ENCODE measurements around the gene TCF3. TPM values are rescaled to one million over a fixed set of nuclear protein-coding genes. Genes with fewer than 3 reads are reported as not detected.
"Not testable (repeated sequence)": the region's sequence is repeated elsewhere in the genome, so short reads cannot be mapped to it uniquely, and the experiment has no call there.

TCF3 gene
- total and polyA plus RNA-seq, 12 donors, result 8.5 to 96.0 (median 42.0) TPM

DNA sequence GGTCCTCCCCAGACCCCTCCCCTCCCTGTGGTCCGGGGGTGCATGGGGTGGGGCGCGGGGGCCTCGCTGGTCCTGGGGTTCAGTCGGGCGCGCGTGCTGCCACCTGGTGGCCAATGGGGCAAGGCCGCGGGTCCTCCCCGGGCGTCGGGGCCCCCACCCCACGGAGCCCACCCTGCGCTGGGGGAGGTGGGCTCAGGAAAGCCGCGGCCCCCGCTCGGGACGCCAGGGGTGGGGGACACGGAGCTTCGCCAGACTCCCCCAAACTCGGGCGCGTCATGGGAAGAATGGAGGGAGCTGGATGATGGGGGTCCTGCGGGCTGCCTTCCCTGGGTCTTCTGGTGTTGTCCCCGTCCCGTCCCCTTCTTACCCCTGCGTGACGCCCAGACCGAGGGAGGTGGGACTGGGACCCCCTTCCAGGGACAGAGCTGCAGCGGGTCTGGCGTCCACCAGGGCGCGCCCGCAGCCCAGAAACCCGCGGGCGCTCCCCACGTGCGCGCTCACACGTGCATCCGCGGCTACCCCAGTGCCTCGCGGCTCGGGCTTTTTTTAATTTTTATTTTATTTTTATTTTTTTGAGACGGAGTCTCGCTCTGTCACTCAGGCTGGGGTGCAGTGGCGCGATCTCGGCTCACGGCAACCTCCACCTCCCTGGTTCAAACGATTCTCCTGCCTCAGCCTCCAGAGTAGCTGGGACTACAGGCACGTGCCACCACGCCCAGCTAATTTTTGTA, 19.8 kb upstream of the TCF3 start:
- H3K36me3 ChIP-seq (replicated peaks in 1 of 2), result no peaks in the 10 kb centered on the region
- intact Hi-C loops (cut with DNase I), result loop anchor here (5.0 to 10.0 kb wide), 3 partner anchors 95 to 125 kb away; no protein-coding TSS in a partner anchor
- no peak overlapping the region for H3K27ac ChIP-seq
- no peak overlapping the region for H3K4me3 ChIP-seq
- TF ChIP-seq, protein P1, sequence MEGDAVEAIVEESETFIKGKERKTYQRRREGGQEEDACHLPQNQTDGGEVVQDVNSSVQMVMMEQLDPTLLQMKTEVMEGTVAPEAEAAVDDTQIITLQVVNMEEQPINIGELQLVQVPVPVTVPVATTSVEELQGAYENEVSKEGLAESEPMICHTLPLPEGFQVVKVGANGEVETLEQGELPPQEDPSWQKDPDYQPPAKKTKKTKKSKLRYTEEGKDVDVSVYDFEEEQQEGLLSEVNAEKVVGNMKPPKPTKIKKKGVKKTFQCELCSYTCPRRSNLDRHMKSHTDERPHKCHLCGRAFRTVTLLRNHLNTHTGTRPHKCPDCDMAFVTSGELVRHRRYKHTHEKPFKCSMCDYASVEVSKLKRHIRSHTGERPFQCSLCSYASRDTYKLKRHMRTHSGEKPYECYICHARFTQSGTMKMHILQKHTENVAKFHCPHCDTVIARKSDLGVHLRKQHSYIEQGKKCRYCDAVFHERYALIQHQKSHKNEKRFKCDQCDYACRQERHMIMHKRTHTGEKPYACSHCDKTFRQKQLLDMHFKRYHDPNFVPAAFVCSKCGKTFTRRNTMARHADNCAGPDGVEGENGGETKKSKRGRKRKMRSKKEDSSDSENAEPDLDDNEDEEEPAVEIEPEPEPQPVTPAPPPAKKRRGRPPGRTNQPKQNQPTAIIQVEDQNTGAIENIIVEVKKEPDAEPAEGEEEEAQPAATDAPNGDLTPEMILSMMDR (IDR thresholded peaks at IDR 0.05), result peak; percentile 61 to 80 (median 65)
- TF ChIP-seq POLR2A (IDR thresholded peaks at IDR 0.05), result no peak
- WGBS, 4 donors, result 6 to 7% (median 6%) methylated on average over 27 to 57 of the region's 57 CpGs
- peak in 1 of 7 donors; percentile 30 for DNase-seq
- H3K9me3 ChIP-seq (replicated peaks in 1 of 3), result no peaks in the 10 kb centered on the region
- peaks cover 72% of the 10 kb centered on the region for H3K27me3 ChIP-seq
- peaks cover 0 to 13% of the 10 kb centered on the region in 2 donors for H3K4me1 ChIP-seq (replicated peaks in 1 of 2)

DNA sequence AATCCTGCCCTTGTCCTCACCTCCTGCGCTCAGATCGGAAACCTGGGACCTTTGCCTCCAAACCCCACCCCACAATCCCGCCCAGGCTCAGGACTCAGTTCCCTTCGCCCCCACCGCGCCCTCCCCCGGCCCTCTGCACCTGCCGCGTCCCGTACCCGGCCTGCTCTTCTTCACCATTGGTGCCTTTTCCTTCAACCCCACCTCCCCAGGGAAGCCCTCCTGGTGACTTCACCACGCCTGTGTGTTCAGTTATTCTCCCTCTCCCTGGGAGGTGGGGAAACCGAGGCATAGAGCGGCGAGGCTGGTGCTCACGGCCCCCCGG, 19.3 kb upstream of the TCF3 start:
- Histone ChIP-seq H3K9me3 (replicated peaks in 1 of 3) (no peaks in the 10 kb centered on the region), H3K36me3 (replicated peaks in 1 of 2) (no peaks in the 10 kb centered on the region), H3K27ac (no peak overlapping the region), H3K27me3 (peaks cover 70% of the 10 kb centered on the region), H3K4me1 (replicated peaks in 1 of 2) (peaks cover 0 to 13% of the 10 kb centered on the region in 2 donors), H3K4me3 (no peak overlapping the region)
- no peak for TF ChIP-seq POLR2A (IDR thresholded peaks at IDR 0.05)
- TF ChIP-seq, protein P1 (IDR thresholded peaks at IDR 0.05), result no peak
- DNase-seq, result no peak
- 3 to 9% (median 4%) methylated on average over 10 to 17 of the region's 17 CpGs for WGBS, 4 donors
- intact Hi-C loops (cut with DNase I), result loop anchor here (5.0 to 10.0 kb wide), 3 partner anchors 96 to 124 kb away; no protein-coding TSS in a partner anchor

DNA sequence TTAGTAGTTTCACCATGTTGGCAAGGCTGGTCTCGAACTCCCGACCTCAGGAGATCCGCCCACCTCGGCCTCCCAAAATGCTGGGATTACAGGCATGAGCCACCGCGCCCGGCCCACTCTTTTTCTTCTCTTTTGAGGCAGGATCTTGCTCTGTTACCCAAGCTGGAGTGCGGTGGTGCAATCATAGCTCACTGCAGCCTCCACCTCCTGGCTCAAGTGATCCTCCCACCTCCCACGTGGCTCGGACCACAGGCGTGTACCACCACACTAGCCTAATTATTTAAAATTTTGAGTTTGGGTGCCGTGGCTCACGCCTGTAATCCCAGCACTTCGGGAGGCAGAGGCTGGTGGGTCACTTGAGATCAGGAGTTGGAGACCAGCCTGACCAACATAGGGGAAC, 18.3 kb upstream of the TCF3 start:
- H3K4me1 ChIP-seq (replicated peaks in 1 of 2); H3K4me3 ChIP-seq; H3K27ac ChIP-seq; H3K9me3 ChIP-seq (replicated peaks in 1 of 3); DNase-seq; H3K36me3 ChIP-seq (replicated peaks in 1 of 2): not testable (repeated sequence)
- 48 to 59% (median 52%) methylated on average over 14 of the region's 14 CpGs for WGBS, 4 donors
- intact Hi-C loops (cut with DNase I), result loop anchor here (5.0 to 10.0 kb wide), 3 partner anchors 97 to 124 kb away; no protein-coding TSS in a partner anchor
- H3K27me3 ChIP-seq, result peaks cover 61% of the 10 kb centered on the region

DNA sequence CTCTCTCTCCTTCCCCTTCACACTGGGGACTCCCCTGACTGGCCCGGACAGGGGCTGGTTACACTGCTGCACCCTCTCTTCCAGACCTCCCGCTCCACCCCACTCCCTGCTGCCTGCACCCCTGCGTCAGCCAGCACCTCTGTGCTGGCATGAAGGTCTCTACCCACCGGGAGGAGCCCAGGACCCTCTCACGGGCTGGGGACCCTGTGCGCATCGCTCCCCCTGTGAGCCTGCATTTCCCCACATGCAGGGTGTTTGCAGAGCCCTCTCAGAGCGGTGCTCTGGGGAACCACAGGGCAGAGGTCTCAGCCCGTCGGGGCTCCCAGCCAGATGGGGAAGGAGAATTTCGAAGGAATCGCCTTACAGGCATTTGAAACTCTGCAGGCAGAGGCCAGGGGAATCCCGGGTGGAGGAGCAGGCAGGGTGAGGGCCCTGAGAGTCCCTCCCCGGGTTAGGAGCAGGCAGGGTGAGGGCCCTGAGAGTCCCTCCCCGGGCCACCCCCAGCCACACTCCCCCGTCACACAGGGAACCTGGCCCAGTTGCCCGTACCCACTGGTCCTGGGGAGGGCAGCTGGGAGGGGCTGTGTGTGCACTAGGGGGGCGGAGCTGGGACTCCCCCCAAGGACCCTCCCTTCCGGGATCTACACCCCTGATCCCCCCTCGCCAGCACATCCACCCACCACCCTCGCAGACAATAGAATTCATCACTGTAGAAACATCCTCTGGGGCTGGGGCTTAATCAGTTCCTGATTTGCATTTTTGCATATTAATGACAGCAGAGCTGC, 16.3 kb upstream of the TCF3 start:
- no peaks in the 10 kb centered on the region for H3K36me3 ChIP-seq (replicated peaks in 1 of 2)
- 8 to 9% (median 9%) methylated on average over 15 to 21 of the region's 21 CpGs for WGBS, 4 donors
- peaks cover 50% of the 10 kb centered on the region for H3K27me3 ChIP-seq
- H3K4me1 ChIP-seq (replicated peaks in 1 of 2), result peaks cover 0 to 6% of the 10 kb centered on the region in 2 donors
- TF ChIP-seq, protein P1 (IDR thresholded peaks at IDR 0.05), result no peak
- TF ChIP-seq POLR2A (IDR thresholded peaks at IDR 0.05), result no peak
- no peak for DNase-seq
- intact Hi-C loops (cut with DNase I), result no loop called here
- no peak overlapping the region for H3K27ac ChIP-seq
- no peaks in the 10 kb centered on the region for H3K9me3 ChIP-seq (replicated peaks in 1 of 3)
- H3K4me3 ChIP-seq, result no peak overlapping the region

All from adrenal gland (tissue), 12 donors.